ENCODE results near the gene ARFGAP2. TPM values are rescaled to one million over a fixed set of nuclear protein-coding genes. Genes with fewer than 3 reads are reported as not detected.

The ARFGAP2 gene
- total RNA-seq, 1 experiment from 2014 or later, result 81.8 TPM

- DNase-seq (ENCODE audit: low spot score), result no peak
Measured at GRCh38 chr11:47171061-47171838, 5.4 kb downstream of the ARFGAP2 start.

- no peak for DNase-seq (ENCODE audit: low spot score)
Measured at GRCh38 chr11:47166368-47166767, 10.3 kb downstream of the ARFGAP2 start.

- no peak for DNase-seq (ENCODE audit: low spot score)
Measured at GRCh38 chr11:47165253-47165840, 11.3 kb downstream of the ARFGAP2 start.

GRCh38 chr11:47164321-47164720 lies 12.4 kb downstream of the ARFGAP2 start:
- no peak for DNase-seq (ENCODE audit: low spot score)

GRCh38 chr11:47163898-47164297 lies 12.8 kb downstream of the ARFGAP2 start:
- no peak for DNase-seq (ENCODE audit: low spot score)

GRCh38 chr11:47163193-47163592 lies 13.5 kb downstream of the ARFGAP2 start:
- no peak for DNase-seq (ENCODE audit: low spot score)

- no peak for DNase-seq (ENCODE audit: low spot score)
Measured at GRCh38 chr11:47162426-47162825, 14.3 kb downstream of the ARFGAP2 start.

GRCh38 chr11:47161890-47162289 lies 14.8 kb downstream of the ARFGAP2 start:
- DNase-seq (ENCODE audit: low spot score), result no peak

GRCh38 chr11:47161134-47161854 lies 15.4 kb downstream of the ARFGAP2 start:
- DNase-seq (ENCODE audit: low spot score), result peak; percentile 24

GRCh38 chr11:47160753-47161133 lies 15.9 kb downstream of the ARFGAP2 start:
- no peak for DNase-seq (ENCODE audit: low spot score)

GRCh38 chr11:47158242-47158641 lies 18.4 kb downstream of the ARFGAP2 start:
- DNase-seq (ENCODE audit: low spot score), result no peak

GRCh38 chr11:47157805-47158204 lies 18.9 kb downstream of the ARFGAP2 start:
- DNase-seq (ENCODE audit: low spot score), result no peak

GRCh38 chr11:47156951-47157350 lies 19.7 kb downstream of the ARFGAP2 start:
- no peak for DNase-seq (ENCODE audit: low spot score)

GRCh38 chr11:47156333-47156732 lies 20.3 kb downstream of the ARFGAP2 start:
- no peak for DNase-seq (ENCODE audit: low spot score)

GRCh38 chr11:47155879-47156278 lies 20.8 kb downstream of the ARFGAP2 start:
- no peak for DNase-seq (ENCODE audit: low spot score)

- no peak for DNase-seq (ENCODE audit: low spot score)
Measured at GRCh38 chr11:47154616-47155570, 21.8 kb downstream of the ARFGAP2 start.

GRCh38 chr11:47152953-47153950 lies 23.4 kb downstream of the ARFGAP2 start:
- peak; percentile 57 for DNase-seq (ENCODE audit: low spot score)

GRCh38 chr11:47152126-47152952 lies 24.3 kb downstream of the ARFGAP2 start:
- no peak for DNase-seq (ENCODE audit: low spot score)

GRCh38 chr11:47149782-47150181 lies 26.9 kb downstream of the ARFGAP2 start:
- DNase-seq (ENCODE audit: low spot score), result no peak
